ENCODE data around the gene IRF9. TPM values are rescaled to one million over a fixed set of nuclear protein-coding genes. Genes with fewer than 3 reads are reported as not detected.

IRF9 gene, protein sequence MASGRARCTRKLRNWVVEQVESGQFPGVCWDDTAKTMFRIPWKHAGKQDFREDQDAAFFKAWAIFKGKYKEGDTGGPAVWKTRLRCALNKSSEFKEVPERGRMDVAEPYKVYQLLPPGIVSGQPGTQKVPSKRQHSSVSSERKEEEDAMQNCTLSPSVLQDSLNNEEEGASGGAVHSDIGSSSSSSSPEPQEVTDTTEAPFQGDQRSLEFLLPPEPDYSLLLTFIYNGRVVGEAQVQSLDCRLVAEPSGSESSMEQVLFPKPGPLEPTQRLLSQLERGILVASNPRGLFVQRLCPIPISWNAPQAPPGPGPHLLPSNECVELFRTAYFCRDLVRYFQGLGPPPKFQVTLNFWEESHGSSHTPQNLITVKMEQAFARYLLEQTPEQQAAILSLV
- total RNA-seq: 117 TPM
- 167 TPM for polyA plus RNA-seq
- long read RNA-seq, donor 1, partial matches to known transcripts: 0 of 1 reads
- long read RNA-seq, donor 1, other reads (novel, unspliced or antisense): 0 of 1 reads
- long read RNA-seq, donor 2: 0 reads
- long read RNA-seq, donor 3, transcript IRF9-202 (9 exons, 1,838 nt): major isoform, 13 of 33 reads
- long read RNA-seq, donor 3, transcript IRF9-208 (2 exons, 648 nt): minor isoform, 11 of 33 reads
- long read RNA-seq, donor 3, partial matches to known transcripts: 0 of 33 reads
- long read RNA-seq, donor 3, other reads (novel, unspliced or antisense): 0 of 33 reads
- long read RNA-seq, donor 4, transcript IRF9-202 (9 exons, 1,838 nt): major isoform, 5 of 10 reads
- long read RNA-seq, donor 4, partial matches to known transcripts: 0 of 10 reads
- long read RNA-seq, donor 4, other reads (novel, unspliced or antisense): 0 of 10 reads
- long read RNA-seq, donor 5, transcript IRF9-209 (4 exons, 623 nt): minor isoform, 5 of 55 reads
- long read RNA-seq, donor 5, transcript IRF9-208 (2 exons, 648 nt): minor isoform, 10 of 55 reads
- long read RNA-seq, donor 5, transcript IRF9-215 (8 exons, 1,769 nt): minor isoform, 8 of 55 reads
- long read RNA-seq, donor 5, transcript IRF9-202 (9 exons, 1,838 nt): major isoform, 28 of 55 reads
- long read RNA-seq, donor 5, partial matches to known transcripts: 0 of 55 reads
- long read RNA-seq, donor 5, other reads (novel, unspliced or antisense): 0 of 55 reads
- long read RNA-seq, donor 6, transcript IRF9-202 (9 exons, 1,838 nt): major isoform, 25 of 35 reads
- long read RNA-seq, donor 6, partial matches to known transcripts: 0 of 35 reads
- long read RNA-seq, donor 6, other reads (novel, unspliced or antisense): 0 of 35 reads
- long read RNA-seq, donor 7, transcript IRF9-202 (9 exons, 1,838 nt): major isoform, 6 of 11 reads
- long read RNA-seq, donor 7, partial matches to known transcripts: 0 of 11 reads
- long read RNA-seq, donor 7, other reads (novel, unspliced or antisense): 0 of 11 reads
- long read RNA-seq, donor 8, transcript IRF9-202 (9 exons, 1,838 nt): major isoform, 8 of 18 reads
- long read RNA-seq, donor 8, partial matches to known transcripts: 6 of 18 reads
- long read RNA-seq, donor 8, other reads (novel, unspliced or antisense): 0 of 18 reads
- long read RNA-seq, donor 9, transcript IRF9-202 (9 exons, 1,838 nt): major isoform, 6 of 8 reads
- long read RNA-seq, donor 9, partial matches to known transcripts: 0 of 8 reads
- long read RNA-seq, donor 9, other reads (novel, unspliced or antisense): 0 of 8 reads
- long read RNA-seq, donor 10, transcript IRF9-202 (9 exons, 1,838 nt): major isoform, 19 of 23 reads
- long read RNA-seq, donor 10, partial matches to known transcripts: 0 of 23 reads
- long read RNA-seq, donor 10, other reads (novel, unspliced or antisense): 0 of 23 reads

- under 1% methylated on average over 12 of the region's 12 CpGs for WGBS
- Histone ChIP-seq H3K4me1 (ENCODE audit: control insufficient read depth in 2 of 2, insufficient read depth in 2 of 2, low read length in 2 of 2) (peaks cover 6 to 34% of the 10 kb centered on the region in 2 donors), H3K4me3 (ENCODE audit: low read length in 2 of 2) (peak within 1 kb of the TSS; percentile 85 to 88), H3K27me3 (ENCODE audit: control insufficient read depth in 2 of 2, insufficient read depth in 1 of 2, low read length in 1 of 2) (no peaks in the 10 kb centered on the region), H3K9me3 (ENCODE audit: control insufficient read depth in 2 of 2, insufficient read depth in 1 of 2, low read length in 1 of 2) (no peaks in the 10 kb centered on the region), H3K36me3 (ENCODE audit: control insufficient read depth in 2 of 2, insufficient read depth in 2 of 2, low read length in 1 of 2) (peaks cover 69 to 78% of the 10 kb centered on the region in 2 donors), H3K27ac (ENCODE audit: low read depth in 1 of 2, low read length in 1 of 2) (peak within 1 kb of the TSS; percentile 93 to 96)
- DNase-seq (ENCODE audit: low read depth in 6 of 9, low spot score in 9 of 9): peak; percentile 94 to 99 (median 99)
These were observed at the start of gene IRF9 for GRCh38 chr14:24160850-24161804. Gene IRF9, plus strand, starts transcription at chr14:24161265. Its CDS starts 880 bp downstream, at chr14:24162145.

GRCh38 chr14:24113379-24113800 lies 47.7 kb upstream of the IRF9 start:
- Histone ChIP-seq H3K27ac (ENCODE audit: low read depth in 1 of 2, low read length in 1 of 2) (peak overlapping the region; percentile 100), H3K4me3 (ENCODE audit: low read length in 2 of 2) (peak overlapping the region; percentile 74 to 93), H3K36me3 (ENCODE audit: control insufficient read depth in 2 of 2, insufficient read depth in 2 of 2, low read length in 1 of 2) (peaks cover 11 to 17% of the 10 kb centered on the region in 2 donors), H3K9me3 (ENCODE audit: control insufficient read depth in 2 of 2, insufficient read depth in 1 of 2, low read length in 1 of 2) (no peaks in the 10 kb centered on the region), H3K4me1 (ENCODE audit: control insufficient read depth in 2 of 2, insufficient read depth in 2 of 2, low read length in 2 of 2) (peaks cover 22% of the 10 kb centered on the region in 2 donors), H3K27me3 (ENCODE audit: control insufficient read depth in 2 of 2, insufficient read depth in 1 of 2, low read length in 1 of 2) (no peaks in the 10 kb centered on the region)
- WGBS: 27% methylated on average over 15 of the region's 15 CpGs
- no peak for DNase-seq (ENCODE audit: low read depth in 6 of 9, low spot score in 9 of 9)

DNA sequence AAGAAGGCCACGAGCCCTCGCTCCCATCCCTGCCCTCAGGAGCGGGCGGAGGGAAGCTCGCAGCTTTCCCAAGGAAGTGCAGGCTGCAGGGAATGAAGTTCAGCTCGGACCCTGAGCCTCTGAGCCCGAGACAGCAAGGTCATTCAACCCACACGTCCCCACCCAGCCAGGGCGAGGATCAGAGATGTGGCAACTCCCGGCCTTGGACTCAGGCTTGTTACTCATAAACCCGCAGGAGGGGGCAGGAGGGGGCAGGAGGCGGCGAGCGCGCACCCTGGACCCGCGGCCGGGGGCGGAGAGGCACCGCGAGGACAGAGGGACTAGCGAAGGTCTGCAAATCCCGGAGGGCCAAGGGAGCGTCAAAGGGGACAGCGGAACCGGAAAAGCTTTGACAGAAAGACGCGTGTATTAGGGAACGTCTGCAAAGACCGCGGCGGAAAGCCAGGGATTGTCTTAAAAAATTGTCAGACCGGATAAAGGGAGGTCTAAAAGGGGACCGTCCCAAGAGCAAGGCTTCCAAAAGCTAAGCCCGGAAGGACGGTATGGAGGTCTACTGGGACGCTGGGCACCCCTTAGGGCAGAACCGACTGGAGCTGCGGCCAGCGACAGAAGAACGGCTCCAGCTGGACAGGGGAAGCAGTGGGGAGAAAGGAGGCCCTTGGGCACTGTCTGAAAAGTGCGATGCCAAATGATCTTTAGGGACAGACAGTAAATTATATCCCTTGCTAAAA lies 47.1 kb upstream of the IRF9 start:
- peaks cover 17 to 23% of the 10 kb centered on the region in 2 donors for H3K36me3 ChIP-seq (ENCODE audit: control insufficient read depth in 2 of 2, insufficient read depth in 2 of 2, low read length in 1 of 2)
- under 1% methylated on average over 42 of the region's 42 CpGs for WGBS
- no peaks in the 10 kb centered on the region for H3K9me3 ChIP-seq (ENCODE audit: control insufficient read depth in 2 of 2, insufficient read depth in 1 of 2, low read length in 1 of 2)
- H3K4me3 ChIP-seq (ENCODE audit: low read length in 2 of 2): peak overlapping the region; percentile 74 to 93
- DNase-seq (ENCODE audit: low read depth in 6 of 9, low spot score in 9 of 9): peak in 5 of 9 donors; percentile 63 to 90 (median 71)
- H3K27ac ChIP-seq (ENCODE audit: low read depth in 1 of 2, low read length in 1 of 2): peak overlapping the region; percentile 100
- H3K27me3 ChIP-seq (ENCODE audit: control insufficient read depth in 2 of 2, insufficient read depth in 1 of 2, low read length in 1 of 2): no peaks in the 10 kb centered on the region
- peaks cover 22% of the 10 kb centered on the region in 2 donors for H3K4me1 ChIP-seq (ENCODE audit: control insufficient read depth in 2 of 2, insufficient read depth in 2 of 2, low read length in 2 of 2)

- WGBS: under 1% methylated on average over 65 of the region's 65 CpGs
These were observed 46.3 kb upstream of the IRF9 start, which contains the start of the genes DCAF11 and NRL for GRCh38 chr14:24114532-24115421. Gene DCAF11, plus strand, starts transcription at chr14:24114777. Its CDS starts 818 bp downstream, at chr14:24115595. Gene NRL, minus strand, starts transcription at chr14:24114949. Its CDS starts 32,101 bp downstream, at chr14:24082848.

DNA sequence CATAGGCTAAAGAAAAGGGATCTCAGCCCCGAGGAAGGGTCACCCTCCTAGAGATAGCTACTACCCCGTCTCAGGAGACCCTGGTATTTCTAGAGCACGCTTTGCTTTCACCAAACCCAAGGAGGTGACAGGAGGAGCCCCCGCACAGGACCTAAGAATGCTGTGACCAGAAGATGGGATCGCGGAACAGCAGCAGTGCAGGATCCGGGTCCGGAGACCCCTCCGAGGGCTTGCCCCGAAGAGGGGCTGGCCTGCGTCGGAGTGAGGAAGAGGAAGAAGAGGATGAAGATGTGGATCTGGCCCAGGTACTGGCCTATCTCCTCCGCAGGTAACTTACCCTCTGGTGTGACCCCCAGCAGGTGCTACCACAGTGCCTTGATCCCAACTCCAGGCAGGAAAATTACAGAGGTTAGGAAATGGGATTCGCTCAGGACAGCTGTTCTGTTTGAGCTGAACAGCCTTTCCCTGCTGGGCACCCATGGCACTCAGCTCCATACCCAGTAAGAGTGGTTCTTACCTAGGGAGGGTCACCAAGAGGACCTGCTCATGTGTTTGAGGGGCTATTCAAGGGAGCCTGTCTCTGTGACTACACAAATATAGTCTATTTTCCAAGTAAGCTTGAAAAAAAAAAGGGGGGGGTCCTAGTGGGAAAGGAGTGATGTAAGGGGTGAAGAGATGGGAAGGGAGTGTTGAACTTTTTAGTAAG lies 45.5 kb upstream of the IRF9 start:
- WGBS: 4% methylated on average over 14 of the region's 14 CpGs
- H3K9me3 ChIP-seq (ENCODE audit: control insufficient read depth in 2 of 2, insufficient read depth in 1 of 2, low read length in 1 of 2): no peaks in the 10 kb centered on the region
- peaks cover 30 to 36% of the 10 kb centered on the region in 2 donors for H3K36me3 ChIP-seq (ENCODE audit: control insufficient read depth in 2 of 2, insufficient read depth in 2 of 2, low read length in 1 of 2)
- peak overlapping the region; percentile 74 to 93 for H3K4me3 ChIP-seq (ENCODE audit: low read length in 2 of 2)
- no peaks in the 10 kb centered on the region for H3K27me3 ChIP-seq (ENCODE audit: control insufficient read depth in 2 of 2, insufficient read depth in 1 of 2, low read length in 1 of 2)
- no peak for DNase-seq (ENCODE audit: low read depth in 6 of 9, low spot score in 9 of 9)
- H3K4me1 ChIP-seq (ENCODE audit: control insufficient read depth in 2 of 2, insufficient read depth in 2 of 2, low read length in 2 of 2): peaks cover 22% of the 10 kb centered on the region in 2 donors
- peak overlapping the region; percentile 78 to 100 for H3K27ac ChIP-seq (ENCODE audit: low read depth in 1 of 2, low read length in 1 of 2)

More at GRCh38 chr14:24114532-24115421, 46.3 kb upstream of the IRF9 start, which contains the start of the genes DCAF11 and NRL:
- Histone ChIP-seq H3K9me3 (ENCODE audit: control insufficient read depth in 2 of 2, insufficient read depth in 1 of 2, low read length in 1 of 2) (no peaks in the 10 kb centered on the region), H3K27ac (ENCODE audit: low read depth in 1 of 2, low read length in 1 of 2) (peak within 1 kb of the TSS; percentile 100), H3K4me3 (ENCODE audit: low read length in 2 of 2) (peak within 1 kb of the TSS; percentile 74 to 93), H3K27me3 (ENCODE audit: control insufficient read depth in 2 of 2, insufficient read depth in 1 of 2, low read length in 1 of 2) (no peaks in the 10 kb centered on the region), H3K36me3 (ENCODE audit: control insufficient read depth in 2 of 2, insufficient read depth in 2 of 2, low read length in 1 of 2) (peaks cover 25 to 31% of the 10 kb centered on the region in 2 donors), H3K4me1 (ENCODE audit: control insufficient read depth in 2 of 2, insufficient read depth in 2 of 2, low read length in 2 of 2) (peaks cover 22% of the 10 kb centered on the region in 2 donors)
- DNase-seq (ENCODE audit: low read depth in 6 of 9, low spot score in 9 of 9): peak; percentile 98 to 100 (median 99)
